ENCODE results near the gene MAP2K3. TPM values are rescaled to one million over a fixed set of nuclear protein-coding genes. Genes with fewer than 3 reads are reported as not detected.

The MAP2K3 gene
- total and polyA plus RNA-seq, 2 donors (not counting 3 experiments of a cell fraction or from before 2014, with no cell fraction given), result 15.3 to 36.3 TPM

DNA sequence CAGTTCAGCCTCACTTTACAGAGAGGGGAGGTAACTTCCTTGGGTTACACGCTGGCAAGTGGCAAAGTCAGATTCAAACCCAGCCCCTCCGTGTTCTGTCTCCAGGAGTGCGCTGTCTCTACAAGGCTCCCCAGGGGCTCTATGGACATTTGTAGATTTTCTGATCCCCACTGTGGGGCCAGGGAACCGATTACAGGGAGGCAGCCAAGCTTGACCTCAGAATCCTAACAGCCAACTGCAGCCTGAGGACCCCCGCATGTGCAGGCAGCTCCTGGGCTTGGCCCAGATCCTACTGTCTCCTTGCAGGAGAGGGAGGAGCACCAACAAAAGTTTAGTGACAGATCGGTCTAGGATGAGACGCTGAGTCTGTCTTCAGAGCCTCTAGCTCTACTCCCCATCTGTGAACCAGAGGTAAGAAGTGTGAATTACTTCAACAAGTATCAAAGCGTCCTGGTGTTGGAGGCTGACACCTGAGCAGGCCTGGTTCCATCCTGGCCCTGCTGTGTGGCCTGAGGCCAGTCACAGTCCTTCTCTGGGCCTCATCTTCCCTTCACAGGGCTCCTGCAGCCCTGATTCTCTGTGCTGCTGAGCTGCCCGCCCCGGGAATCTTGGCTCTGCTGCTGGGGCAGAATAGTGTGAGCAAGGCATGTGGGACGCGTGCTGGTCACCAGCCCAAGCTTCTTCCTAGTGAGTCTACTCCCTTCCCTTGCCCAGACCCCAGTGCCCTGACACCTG is 22.1 kb upstream of the MAP2K3 start:
- intact Hi-C loops (cut with micrococcal nuclease) (no loop called here), dilution Hi-C loops (cut with MboI; ENCODE audit: extremely low pct_ligation_motif_present, low sequenced_read_pairs) (no loop called here)
- no peaks in the 10 kb centered on the region for H3K36me3 ChIP-seq (ENCODE audit: control insufficient read depth in 2 of 2, extremely low read depth in 1 of 2, insufficient read depth in 2 of 2, low read length in 2 of 2)
- no peaks in the 10 kb centered on the region for H3K9me3 ChIP-seq (replicated peaks; ENCODE audit: control insufficient read depth, insufficient read depth, low read length)
- CTCF ChIA-PET, result interaction anchor here (1.7 kb wide), 1 partner anchor 133 kb away, joined by 4 read pairs; no protein-coding TSS in a partner anchor
- no peak overlapping the region for H3K27ac ChIP-seq (ENCODE audit: insufficient read depth, low read depth, low read length)
- H2AFZ ChIP-seq (ENCODE audit: low read depth, low read length), result no peak overlapping the region
- no peaks in the 10 kb centered on the region for H3K9me1 ChIP-seq (replicated peaks; ENCODE audit: control insufficient read depth, extremely low read depth, insufficient read depth, low read length)
- FAIRE-seq (no peak), DNase-seq (ENCODE audit: low read depth, low spot score) (no peak)
- H3K27me3 ChIP-seq (ENCODE audit: control insufficient read depth in 2 of 2, insufficient read depth in 2 of 2, low read length in 2 of 2), result peaks cover 2% of the 10 kb centered on the region in 2 experiments
- H3K79me2 ChIP-seq (ENCODE audit: control insufficient read depth, insufficient read depth, low read length), result no peaks in the 10 kb centered on the region
- no peaks in the 10 kb centered on the region for H4K20me1 ChIP-seq (replicated peaks; ENCODE audit: control insufficient read depth, extremely low read depth, insufficient read depth, low read length)
- no peaks in the 10 kb centered on the region for H3K4me1 ChIP-seq (ENCODE audit: control insufficient read depth, extremely low read depth, insufficient read depth, low read length)
- TF ChIP-seq JUN (IDR thresholded peaks at IDR 0.05; ENCODE audit: borderline replicate concordance, insufficient read depth, insufficient read length, low read depth) (no peak), MYC (IDR thresholded peaks at IDR 0.05; ENCODE audit: low read depth, low read length) (no peak), POLR2AphosphoS5 (IDR thresholded peaks at IDR 0.05; ENCODE audit: insufficient read depth, low read depth, low read length) (no peak), GATA2 (IDR thresholded peaks at IDR 0.05; ENCODE audit: insufficient read depth, insufficient read length, low read depth, low read length) (no peak)
- TF ChIP-seq, protein P1, sequence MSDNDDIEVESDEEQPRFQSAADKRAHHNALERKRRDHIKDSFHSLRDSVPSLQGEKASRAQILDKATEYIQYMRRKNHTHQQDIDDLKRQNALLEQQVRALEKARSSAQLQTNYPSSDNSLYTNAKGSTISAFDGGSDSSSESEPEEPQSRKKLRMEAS (IDR thresholded peaks at IDR 0.05; ENCODE audit: insufficient read depth, insufficient read length), result no peak
- POLR2A ChIA-PET, result interaction anchor here (0.7 kb wide), 1 partner anchor 14 kb away, joined by 4 read pairs; no protein-coding TSS in a partner anchor
- H3K4me2 ChIP-seq (ENCODE audit: insufficient read depth, low read length), result no peak overlapping the region
- H3K4me3 ChIP-seq (replicated peaks in 1 of 3; ENCODE audit: insufficient read depth in 1 of 3, low read depth in 1 of 3, low read length in 3 of 3), result no peak overlapping the region
- BruUV-seq (replicated peaks), result no TSS peak
- H3K9ac ChIP-seq (replicated peaks; ENCODE audit: extremely low read depth, insufficient read depth, low read length), result no peak overlapping the region

DNA sequence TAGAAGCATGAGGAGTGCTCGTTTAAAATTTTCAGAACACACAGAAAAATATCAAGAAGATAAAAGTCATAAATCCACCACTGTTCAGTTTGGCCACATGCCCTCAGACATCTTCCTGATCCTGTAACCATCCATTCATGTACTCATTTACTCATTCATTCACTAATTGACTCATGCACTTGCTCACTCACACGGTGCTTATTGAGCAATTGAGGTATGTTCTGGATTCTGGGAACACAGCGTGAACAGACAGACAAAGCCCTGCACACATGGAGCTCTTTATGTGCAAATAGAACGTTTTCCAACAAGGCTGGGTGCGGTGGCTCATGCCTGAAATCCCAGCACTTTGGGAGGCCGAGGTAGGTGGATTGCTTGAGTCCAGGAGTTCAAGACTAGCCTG is 21.1 kb upstream of the MAP2K3 start:
- H3K36me3 ChIP-seq (ENCODE audit: control insufficient read depth in 2 of 2, extremely low read depth in 1 of 2, insufficient read depth in 2 of 2, low read length in 2 of 2), result no peaks in the 10 kb centered on the region
- no peak for DNase-seq (ENCODE audit: low read depth, low spot score)
- intact Hi-C loops (cut with micrococcal nuclease) (no loop called here), dilution Hi-C loops (cut with MboI; ENCODE audit: extremely low pct_ligation_motif_present, low sequenced_read_pairs) (no loop called here)
- no peak overlapping the region for H3K4me3 ChIP-seq (replicated peaks in 1 of 3; ENCODE audit: insufficient read depth in 1 of 3, low read depth in 1 of 3, low read length in 3 of 3)
- no TSS peak for BruUV-seq (replicated peaks)
- no peaks in the 10 kb centered on the region for H3K79me2 ChIP-seq (ENCODE audit: control insufficient read depth, insufficient read depth, low read length)
- no peak overlapping the region for H3K27ac ChIP-seq (ENCODE audit: insufficient read depth, low read depth, low read length)
- H3K9me1 ChIP-seq (replicated peaks; ENCODE audit: control insufficient read depth, extremely low read depth, insufficient read depth, low read length), result no peaks in the 10 kb centered on the region
- CTCF ChIA-PET, result interaction anchor here (1.5 to 1.7 kb wide), 2 partner anchors 12 to 134 kb away, joined by 4 to 5 read pairs; no protein-coding TSS in a partner anchor
- peaks cover 2% of the 10 kb centered on the region in 2 experiments for H3K27me3 ChIP-seq (ENCODE audit: control insufficient read depth in 2 of 2, insufficient read depth in 2 of 2, low read length in 2 of 2)
- H3K4me1 ChIP-seq (ENCODE audit: control insufficient read depth, extremely low read depth, insufficient read depth, low read length), result no peaks in the 10 kb centered on the region
- no peaks in the 10 kb centered on the region for H3K9me3 ChIP-seq (replicated peaks; ENCODE audit: control insufficient read depth, insufficient read depth, low read length)
- no peaks in the 10 kb centered on the region for H4K20me1 ChIP-seq (replicated peaks; ENCODE audit: control insufficient read depth, extremely low read depth, insufficient read depth, low read length)
- POLR2A ChIA-PET, result interaction anchor here (0.7 kb wide), 1 partner anchor 13 kb away, joined by 4 read pairs; no protein-coding TSS in a partner anchor
- H2AFZ ChIP-seq (ENCODE audit: low read depth, low read length), result no peak overlapping the region
- H3K9ac ChIP-seq (replicated peaks; ENCODE audit: extremely low read depth, insufficient read depth, low read length), result no peak overlapping the region
- TF ChIP-seq MYC (IDR thresholded peaks at IDR 0.05; ENCODE audit: low read depth, low read length) (no peak), JUN (IDR thresholded peaks at IDR 0.05; ENCODE audit: borderline replicate concordance, insufficient read depth, insufficient read length, low read depth) (no peak), GATA2 (IDR thresholded peaks at IDR 0.05; ENCODE audit: insufficient read depth, insufficient read length, low read depth, low read length) (no peak), EZH2 (IDR thresholded peaks at IDR 0.05; ENCODE audit: borderline replicate concordance, low read depth, low read length, severe bottlenecking) (no peak), POLR2AphosphoS5 (IDR thresholded peaks at IDR 0.05; ENCODE audit: insufficient read depth, low read depth, low read length) (no peak), POLR2A (IDR thresholded peaks at IDR 0.05; ENCODE audit: low read depth, low read length) (no peak)
- TF ChIP-seq, protein P2, sequence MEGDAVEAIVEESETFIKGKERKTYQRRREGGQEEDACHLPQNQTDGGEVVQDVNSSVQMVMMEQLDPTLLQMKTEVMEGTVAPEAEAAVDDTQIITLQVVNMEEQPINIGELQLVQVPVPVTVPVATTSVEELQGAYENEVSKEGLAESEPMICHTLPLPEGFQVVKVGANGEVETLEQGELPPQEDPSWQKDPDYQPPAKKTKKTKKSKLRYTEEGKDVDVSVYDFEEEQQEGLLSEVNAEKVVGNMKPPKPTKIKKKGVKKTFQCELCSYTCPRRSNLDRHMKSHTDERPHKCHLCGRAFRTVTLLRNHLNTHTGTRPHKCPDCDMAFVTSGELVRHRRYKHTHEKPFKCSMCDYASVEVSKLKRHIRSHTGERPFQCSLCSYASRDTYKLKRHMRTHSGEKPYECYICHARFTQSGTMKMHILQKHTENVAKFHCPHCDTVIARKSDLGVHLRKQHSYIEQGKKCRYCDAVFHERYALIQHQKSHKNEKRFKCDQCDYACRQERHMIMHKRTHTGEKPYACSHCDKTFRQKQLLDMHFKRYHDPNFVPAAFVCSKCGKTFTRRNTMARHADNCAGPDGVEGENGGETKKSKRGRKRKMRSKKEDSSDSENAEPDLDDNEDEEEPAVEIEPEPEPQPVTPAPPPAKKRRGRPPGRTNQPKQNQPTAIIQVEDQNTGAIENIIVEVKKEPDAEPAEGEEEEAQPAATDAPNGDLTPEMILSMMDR (IDR thresholded peaks at IDR 0.05; ENCODE audit: extremely low read depth in 1 of 2, insufficient read depth in 1 of 2, low read depth in 1 of 2, low read length in 2 of 2), result no peak
- TF ChIP-seq, protein P1 (IDR thresholded peaks at IDR 0.05; ENCODE audit: insufficient read depth, insufficient read length), result no peak
- no peak for FAIRE-seq
- H3K4me2 ChIP-seq (ENCODE audit: insufficient read depth, low read length), result no peak overlapping the region

All from endothelial cell of umbilical vein (primary cell).